ENCODE results near the gene PCED1A.
"Not testable (repeated sequence)": the region's sequence is repeated elsewhere in the genome, so short reads cannot be mapped to it uniquely, and the experiment has no call there.

PCED1A gene

GRCh38 chr20:2825761-2826160 is 14.7 kb downstream of the PCED1A start:
- no peak for DNase-seq

- DNase-seq, result no peak
These were observed 18.4 kb downstream of the PCED1A start for GRCh38 chr20:2822073-2822472.

GRCh38 chr20:2820896-2821869 is 19.3 kb downstream of the PCED1A start:
- DNase-seq, result no peak

DNA sequence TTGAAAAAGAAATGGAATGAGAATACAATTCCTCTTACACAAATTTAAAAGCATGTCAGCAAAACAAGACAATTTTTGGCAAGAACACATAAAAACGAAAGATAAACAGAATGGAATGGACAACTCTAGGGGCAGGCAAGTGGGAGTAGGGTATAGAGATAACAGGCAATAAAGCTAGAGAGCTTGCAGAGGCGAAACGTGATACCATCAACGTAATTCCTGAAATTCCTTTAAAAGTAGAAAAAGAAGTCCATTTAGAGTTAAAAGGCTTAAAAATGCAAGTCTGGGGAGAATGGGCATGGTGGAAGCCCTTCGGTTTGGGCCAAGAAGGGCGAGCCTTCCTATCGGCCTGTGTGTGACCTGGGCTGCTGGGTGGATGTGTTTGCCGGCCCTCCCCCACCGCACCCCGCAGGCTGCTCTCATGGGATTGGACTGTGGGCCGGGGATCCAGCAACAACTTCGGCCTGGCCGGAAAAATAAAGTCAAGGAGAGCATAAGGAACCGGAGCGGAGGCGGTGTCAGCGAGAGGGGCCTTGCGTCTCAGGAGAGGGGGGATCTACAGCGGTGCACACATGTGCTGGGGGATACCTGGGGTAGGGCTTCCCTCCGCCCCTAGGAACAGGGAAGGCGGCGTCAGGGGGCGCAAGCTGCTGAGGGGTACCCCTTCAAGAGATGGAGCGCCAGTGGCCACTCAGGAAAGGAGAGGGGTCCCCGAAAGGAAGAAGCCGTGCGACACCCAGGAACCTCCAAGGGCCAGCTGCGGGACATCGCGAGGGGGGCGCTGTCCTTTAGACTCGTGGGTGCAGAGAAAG is 20.2 kb downstream of the PCED1A start:
- DNase-seq, result no peak

- no peak for DNase-seq
These were observed 22.4 kb downstream of the PCED1A start for GRCh38 chr20:2817891-2818595.

DNA sequence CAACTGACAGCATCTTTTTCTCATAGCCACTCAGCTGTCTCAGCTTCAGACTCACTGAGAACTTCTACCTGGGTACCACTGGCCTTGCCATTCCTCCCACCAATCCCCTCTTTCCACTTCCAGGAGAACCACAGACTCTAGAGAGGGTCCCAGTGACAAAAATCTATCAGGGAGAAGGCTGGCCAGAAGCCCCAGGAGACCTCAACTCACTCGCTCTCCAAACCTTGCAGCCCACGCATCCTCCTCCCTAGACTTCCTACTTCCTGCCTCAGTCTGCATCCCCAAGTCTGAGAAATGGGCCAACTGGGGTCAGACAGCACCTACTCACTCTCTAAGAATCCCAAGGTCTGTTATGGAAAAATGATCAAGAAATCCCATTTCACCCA is 23.1 kb downstream of the PCED1A start:
- DNase-seq, result no peak

DNA sequence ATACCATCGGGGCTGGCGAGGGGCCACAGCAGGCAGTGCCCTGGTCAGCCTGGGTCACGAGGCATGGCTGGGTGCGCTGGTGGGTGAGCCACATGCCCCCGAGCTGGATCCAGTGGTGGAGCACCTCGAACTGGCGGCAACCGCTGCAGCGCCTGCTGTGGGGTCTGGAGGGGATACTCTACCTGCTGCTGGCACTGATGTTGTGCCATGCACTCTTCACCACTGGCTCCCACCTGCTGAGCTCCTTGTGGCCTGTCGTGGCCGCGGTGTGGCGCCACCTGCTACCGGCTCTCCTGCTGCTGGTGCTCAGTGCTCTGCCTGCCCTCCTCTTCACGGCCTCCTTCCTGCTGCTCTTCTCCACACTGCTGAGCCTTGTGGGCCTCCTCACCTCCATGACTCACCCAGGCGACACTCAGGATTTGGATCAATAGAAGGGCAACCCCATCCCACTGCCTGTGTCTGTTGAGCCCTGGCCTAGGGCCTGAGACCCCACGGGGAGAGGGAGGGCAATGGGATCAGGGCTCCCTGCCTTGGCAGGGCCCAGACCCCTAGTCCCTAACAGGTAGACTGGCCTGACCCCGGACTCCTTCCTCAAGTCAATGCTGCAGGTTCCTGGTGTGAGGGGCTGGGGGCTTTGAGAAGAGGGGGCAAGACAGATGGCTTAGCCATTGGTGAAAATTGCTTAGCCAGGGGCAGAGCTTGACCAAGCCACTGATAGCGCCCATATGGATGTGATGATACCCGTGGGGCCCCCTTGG is 23.7 kb downstream of the PCED1A start:
- no peak for DNase-seq

- DNase-seq, result no peak
These were observed 24.3 kb downstream of the PCED1A start, which contains the start of gene TMEM239 for GRCh38 chr20:2816030-2816582. TMEM239 (plus strand) TSS chr20:2816364; CDS start chr20:2816555, 191 bp downstream.

DNA sequence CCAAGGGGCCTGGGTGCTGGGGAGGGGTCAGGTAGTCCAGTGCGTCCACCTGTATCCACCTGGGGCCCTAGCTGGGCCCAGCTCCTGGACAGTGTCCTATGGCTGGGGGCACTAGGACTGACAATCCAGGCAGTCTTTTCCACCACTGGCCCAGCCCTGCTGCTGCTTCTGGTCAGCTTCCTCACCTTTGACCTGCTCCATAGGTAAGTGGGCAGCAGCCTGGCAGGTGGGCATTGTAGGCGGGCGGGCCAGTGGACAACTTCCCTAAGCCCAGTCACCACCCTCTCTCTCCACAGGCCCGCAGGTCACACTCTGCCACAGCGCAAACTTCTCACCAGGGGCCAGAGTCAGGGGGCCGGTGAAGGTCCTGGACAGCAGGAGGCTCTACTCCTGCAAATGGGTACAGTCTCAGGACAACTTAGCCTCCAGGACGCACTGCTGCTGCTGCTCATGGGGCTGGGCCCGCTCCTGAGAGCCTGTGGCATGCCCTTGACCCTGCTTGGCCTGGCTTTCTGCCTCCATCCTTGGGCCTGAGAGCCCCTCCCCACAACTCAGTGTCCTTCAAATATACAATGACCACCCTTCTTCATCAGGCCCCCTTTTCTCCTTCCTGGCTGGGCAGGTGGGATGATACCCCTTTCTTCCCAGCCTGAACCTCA is 25.1 kb downstream of the PCED1A start:
- no peak for DNase-seq

GRCh38 chr20:2814587-2815051 is 25.8 kb downstream of the PCED1A start, which contains the start of gene C20orf141:
C20orf141 (plus strand) TSS chr20:2814987; CDS start chr20:2815185, 198 bp downstream.
- no peak for DNase-seq

DNA sequence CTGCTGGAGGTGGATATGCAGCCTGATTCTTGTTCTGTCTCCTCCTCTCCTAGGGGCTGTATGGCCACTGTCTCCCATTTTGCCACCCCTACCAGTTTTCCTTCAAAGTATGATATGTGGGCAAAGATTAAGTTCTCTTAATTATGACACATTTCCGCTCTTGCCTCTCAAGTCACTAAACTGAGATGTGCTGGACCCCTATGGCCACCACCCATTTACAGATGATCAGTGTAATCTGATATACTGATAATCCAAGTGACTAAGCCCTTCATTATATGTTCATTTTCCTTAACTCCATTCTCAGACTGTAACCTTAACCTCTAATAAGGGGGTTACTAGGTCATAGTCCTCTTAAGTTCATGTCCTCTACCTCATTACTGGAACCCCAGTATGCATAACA is 26.4 kb downstream of the PCED1A start:
- DNase-seq, result no peak

DNA sequence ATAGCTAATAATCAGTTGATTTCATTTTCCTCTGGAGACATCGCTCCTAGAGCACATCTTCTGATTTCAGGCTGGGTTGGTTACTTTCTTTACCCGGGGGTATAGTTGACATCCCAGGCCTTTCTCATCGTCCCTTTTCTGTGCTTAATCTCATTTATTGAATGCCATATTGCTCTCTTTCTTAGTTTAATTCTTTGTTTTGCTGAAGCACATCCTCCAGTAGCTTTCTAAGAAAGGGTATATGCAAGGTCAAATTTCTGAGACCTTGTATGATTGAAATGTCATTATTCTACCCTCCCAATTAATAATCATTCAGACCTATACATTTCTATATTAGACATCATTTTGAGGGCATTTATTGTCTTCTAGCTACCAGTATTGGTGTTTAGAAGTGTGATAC is 28.3 kb downstream of the PCED1A start:
- no peak for DNase-seq

GRCh38 chr20:2809690-2810089 is 30.8 kb downstream of the PCED1A start:
- DNase-seq, result no peak

DNA sequence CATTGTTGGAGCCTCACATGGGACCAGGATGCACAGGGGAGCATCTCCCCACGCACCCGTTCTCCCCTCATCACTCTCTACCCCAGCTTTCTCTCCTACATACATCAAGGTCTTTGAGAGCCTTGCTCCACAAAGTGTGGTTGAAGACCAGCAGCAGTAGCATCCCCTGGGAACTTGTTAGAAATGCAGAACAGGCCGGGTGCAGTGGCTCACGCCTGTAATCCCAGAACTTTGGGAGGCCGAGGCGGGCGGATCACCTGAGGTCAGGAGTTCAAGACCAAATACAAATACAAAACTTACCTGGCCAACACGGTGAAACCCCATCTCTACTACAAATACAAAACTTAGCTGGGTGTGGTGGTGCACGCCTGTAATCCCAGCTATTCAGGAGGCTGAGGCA is 32.5 kb downstream of the PCED1A start:
- DNase-seq, result not testable (repeated sequence)

GRCh38 chr20:2807019-2807418 is 33.4 kb downstream of the PCED1A start:
- DNase-seq, result no peak

- no peak for DNase-seq
These were observed 34.1 kb downstream of the PCED1A start for GRCh38 chr20:2806351-2806701.

- DNase-seq, result no peak
These were observed 34.6 kb downstream of the PCED1A start for GRCh38 chr20:2805689-2806350.

DNA sequence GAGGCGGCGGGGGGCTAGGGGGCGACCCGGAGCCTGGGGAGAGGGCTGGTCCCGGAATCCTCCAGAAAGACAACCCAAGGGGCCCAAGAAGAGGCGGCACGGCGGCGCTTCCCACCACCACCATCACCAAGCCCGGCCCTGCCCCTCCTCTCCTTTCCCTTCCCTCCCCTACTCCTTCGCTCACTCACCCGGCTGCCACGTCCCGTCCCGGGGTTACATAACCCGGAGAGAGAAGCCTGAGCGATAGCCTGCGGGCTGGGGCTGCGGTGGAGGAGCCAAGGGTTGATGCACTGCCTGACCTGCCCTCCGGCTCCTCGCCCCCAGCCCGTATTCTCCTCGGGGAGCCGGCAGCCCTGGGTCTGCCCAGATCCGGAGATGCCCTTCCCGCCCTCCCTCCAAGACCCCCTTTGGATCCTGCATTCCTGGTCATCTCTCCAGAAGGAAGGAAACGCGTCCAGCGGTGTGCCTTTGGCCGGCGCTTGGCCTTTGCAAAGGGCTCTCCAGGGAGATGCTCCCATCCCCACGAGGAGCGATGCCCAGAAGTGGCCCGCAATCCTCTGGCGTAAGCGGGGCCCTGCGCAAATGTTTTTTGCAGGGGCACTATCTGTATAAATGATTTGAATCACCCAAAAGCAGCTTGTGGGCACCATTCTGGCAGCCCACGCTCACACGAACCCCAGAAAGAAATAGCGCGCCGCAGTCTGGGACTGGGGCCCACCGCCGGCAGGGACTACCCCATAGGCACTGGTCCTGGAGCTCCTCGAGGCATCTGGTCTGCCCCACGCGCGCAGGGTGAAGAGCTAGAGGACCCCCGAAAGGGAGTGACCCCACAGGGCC is 35.4 kb downstream of the PCED1A start:
- no peak for DNase-seq

GRCh38 chr20:2804041-2804828 is 36.2 kb downstream of the PCED1A start:
- DNase-seq, result no peak

Measured in NCI-H1694 treated with DMSO at 0.1 percent for 48 hours (cell line).